Keratinocyte (primary cell): Measurements from ENCODE around the gene SH2D1B. TPM values are rescaled to one million over a fixed set of nuclear protein-coding genes. Genes with fewer than 3 reads are reported as not detected.

Source experiments
- DNase-seq: peaks from one replicate; pipeline ENCODE4 v3.0.0-alpha.2; 2011; ENCODE audit warnings: low read depth, missing footprints, low spot score
- FAIRE-seq: peaks from 2 replicates; lab custom pipeline; 2011; peaks lifted over from hg19 to GRCh38; lab: Jason Lieb, UNC
- H2AFZ ChIP-seq: 2 replicates; pipeline ENCODE4 v1.6.0; 2012; ENCODE audit warnings: low read length, control low read depth, inconsistent platforms; ENCODE audit not compliant: control insufficient read depth
- H3K27ac ChIP-seq: 2 replicates; pipeline ENCODE4 v1.5.1; 2011; ENCODE audit warnings: low read length; ENCODE audit not compliant: control insufficient read depth, insufficient read depth
- H3K27me3 ChIP-seq: 3 replicates; pipeline ENCODE4 v1.6.0; 2011; ENCODE audit warnings: low read length; ENCODE audit not compliant: control insufficient read depth, insufficient read depth; ENCODE audit errors: extremely low read depth
- H3K36me3 ChIP-seq, 2 experiments: 2 replicates in 1 of 2; 3 replicates in 1 of 2; pipeline ENCODE4 v1.5.1; 2011; ENCODE audit warnings: low read length in 2 of 2, mild to moderate bottlenecking in 1 of 2; ENCODE audit not compliant: control insufficient read depth in 2 of 2, insufficient read depth in 2 of 2; ENCODE audit errors: extremely low read depth in 1 of 2
- H3K4me1 ChIP-seq: 3 replicates; pipeline ENCODE4 v1.5.1; 2011; ENCODE audit warnings: low read length; ENCODE audit not compliant: control insufficient read depth, insufficient read depth; ENCODE audit errors: extremely low read depth
- H3K4me2 ChIP-seq: 3 replicates; pipeline ENCODE4 v1.6.0; 2011; ENCODE audit warnings: low read depth, low read length; ENCODE audit not compliant: control insufficient read depth, insufficient read depth; ENCODE audit errors: extremely low read depth
- H3K4me3 ChIP-seq, 3 experiments: fragments of 200-600 bp in 1 of 3; sonication (generic) in 1 of 3; 2 replicates in 2 of 3; 3 replicates in 1 of 3; pipeline ENCODE4 v1.5.1; 2011 to 2016; ENCODE audit warnings: low read length in 3 of 3, mild to moderate bottlenecking in 3 of 3, control low read depth in 2 of 3, inconsistent platforms in 1 of 3, low read depth in 1 of 3, mixed read lengths in 1 of 3, mixed run types in 1 of 3, moderate library complexity in 1 of 3; ENCODE audit not compliant: control insufficient read depth in 2 of 3, insufficient read depth in 2 of 3; ENCODE audit errors: extremely low read depth in 1 of 3
- H3K79me2 ChIP-seq: 2 replicates; pipeline ENCODE4 v1.6.0; 2012; ENCODE audit warnings: low read length; ENCODE audit not compliant: control insufficient read depth, insufficient read depth
- H3K9ac ChIP-seq: 3 replicates; pipeline ENCODE4 v1.6.0; 2011; ENCODE audit warnings: low read length; ENCODE audit not compliant: control insufficient read depth, insufficient read depth; ENCODE audit errors: extremely low read depth
- H3K9me1 ChIP-seq: 3 replicates; pipeline ENCODE4 v1.6.0; 2011; ENCODE audit warnings: low read length; ENCODE audit not compliant: control insufficient read depth, insufficient read depth; ENCODE audit errors: extremely low read depth
- H3K9me3 ChIP-seq: 2 replicates; pipeline ENCODE4 v1.5.1; 2012; ENCODE audit warnings: low read depth, low read length; ENCODE audit not compliant: control insufficient read depth
- H4K20me1 ChIP-seq: 3 replicates; pipeline ENCODE4 v1.6.0; 2011; ENCODE audit warnings: low read length; ENCODE audit not compliant: control insufficient read depth, insufficient read depth; ENCODE audit errors: extremely low read depth
- CTCF ChIP-seq, 3 experiments: IDR thresholded peaks in 1 of 3; conservative IDR thresholded peaks in 1 of 3; optimal IDR thresholded peaks in 1 of 3; 2 replicates in 2 of 3; 3 replicates in 1 of 3; pipeline versions ENCODE3 to v1.5.1; 2011; ENCODE audit warnings: low read length in 3 of 3, mild to moderate bottlenecking in 3 of 3, moderate library complexity in 2 of 3, control low read depth in 1 of 3, inconsistent platforms in 1 of 3; ENCODE audit not compliant: insufficient read depth in 2 of 3; ENCODE audit errors: extremely low read depth in 1 of 3
- EZH2 ChIP-seq: IDR thresholded peaks from one replicate; pipeline ENCODE4 v1.6.1; 2012; ENCODE audit warnings: inconsistent platforms, mild to moderate bottlenecking, low read length, moderate library complexity
- dilution Hi-C: fragments of 300-500 bp; cut with MboI; formaldehyde crosslinking; loops from one replicate; pipeline ENCODE4 v1.7.0; 2020; ENCODE audit warnings: low sequenced_read_pairs; ENCODE audit not compliant: extremely low pct_ligation_motif_present
- polyA plus RNA-seq, 5 experiments: library from polyadenylated mRNA; depleted of rRNA in 3 of 5; stranded (reverse) in 3 of 5; stranded (forward) in 1 of 5; unstranded in 1 of 5; fragments of >200 nt; gene quantifications; 1 replicate in 1 of 5; 2 replicates in 3 of 5; 3 replicates in 1 of 5; pipeline versions ENCODE4 v1.2.1 to v1.2.3, GENCODE V29; 2011 to 2012; ENCODE audit warnings: missing spikeins in 2 of 5, low read depth in 1 of 5, low replicate concordance in 1 of 5

SH2D1B gene
- polyA plus RNA-seq, 1 donor (not counting 4 experiments of a cell fraction or from before 2014, with no cell fraction given): not detected

GRCh38 chr1:162375463-162375862 is 36.5 kb downstream of the SH2D1B start:
- dilution Hi-C loops: no loop called here
- FAIRE-seq: no peak

GRCh38 chr1:162374406-162374805 is 37.5 kb downstream of the SH2D1B start:
- Histone ChIP-seq H2AFZ (no peak overlapping the region), H3K9ac (no peak overlapping the region), H3K4me3 (no peak overlapping the region), H3K9me1 (no peaks in the 10 kb centered on the region), H3K79me2 (no peaks in the 10 kb centered on the region), H3K27me3 (no peaks in the 10 kb centered on the region), H3K4me2 (no peak overlapping the region), H4K20me1 (no peaks in the 10 kb centered on the region), H3K36me3 (no peaks in the 10 kb centered on the region), H3K9me3 (no peaks in the 10 kb centered on the region), H3K4me1 (peaks cover 24% of the 10 kb centered on the region), H3K27ac (no peak overlapping the region)
- no peak for FAIRE-seq
- dilution Hi-C loops: no loop called here
- TF ChIP-seq CTCF (optimal IDR thresholded peaks at IDR 0.05 in 1 of 3, IDR thresholded peaks at IDR 0.05 in 1 of 3, conservative IDR thresholded peaks at IDR 0.05 in 1 of 3; ENCODE audit: extremely low read depth in 1 of 3, insufficient read depth in 2 of 3, low read length in 3 of 3) (no peak), EZH2 (no peak)
- no peak for DNase-seq

More at GRCh38 chr1:162375463-162375862, 36.5 kb downstream of the SH2D1B start:
- Histone ChIP-seq H4K20me1 (no peaks in the 10 kb centered on the region), H3K79me2 (no peaks in the 10 kb centered on the region), H3K9me3 (no peaks in the 10 kb centered on the region), H3K4me1 (peaks cover 14% of the 10 kb centered on the region), H3K4me2 (no peak overlapping the region), H2AFZ (no peak overlapping the region), H3K4me3 (no peak overlapping the region), H3K27me3 (no peaks in the 10 kb centered on the region), H3K27ac (no peak overlapping the region), H3K36me3 (no peaks in the 10 kb centered on the region), H3K9ac (no peak overlapping the region), H3K9me1 (no peaks in the 10 kb centered on the region)
- DNase-seq: no peak
- TF ChIP-seq EZH2 (no peak), CTCF (optimal IDR thresholded peaks at IDR 0.05 in 1 of 3, IDR thresholded peaks at IDR 0.05 in 1 of 3, conservative IDR thresholded peaks at IDR 0.05 in 1 of 3; ENCODE audit: extremely low read depth in 1 of 3, insufficient read depth in 2 of 3, low read length in 3 of 3) (no peak)
